Measurements from ENCODE around the gene TENM4.
"Not testable (repeated sequence)": the region's sequence is repeated elsewhere in the genome, so short reads cannot be mapped to it uniquely, and the experiment has no call there.

TENM4 gene

DNA sequence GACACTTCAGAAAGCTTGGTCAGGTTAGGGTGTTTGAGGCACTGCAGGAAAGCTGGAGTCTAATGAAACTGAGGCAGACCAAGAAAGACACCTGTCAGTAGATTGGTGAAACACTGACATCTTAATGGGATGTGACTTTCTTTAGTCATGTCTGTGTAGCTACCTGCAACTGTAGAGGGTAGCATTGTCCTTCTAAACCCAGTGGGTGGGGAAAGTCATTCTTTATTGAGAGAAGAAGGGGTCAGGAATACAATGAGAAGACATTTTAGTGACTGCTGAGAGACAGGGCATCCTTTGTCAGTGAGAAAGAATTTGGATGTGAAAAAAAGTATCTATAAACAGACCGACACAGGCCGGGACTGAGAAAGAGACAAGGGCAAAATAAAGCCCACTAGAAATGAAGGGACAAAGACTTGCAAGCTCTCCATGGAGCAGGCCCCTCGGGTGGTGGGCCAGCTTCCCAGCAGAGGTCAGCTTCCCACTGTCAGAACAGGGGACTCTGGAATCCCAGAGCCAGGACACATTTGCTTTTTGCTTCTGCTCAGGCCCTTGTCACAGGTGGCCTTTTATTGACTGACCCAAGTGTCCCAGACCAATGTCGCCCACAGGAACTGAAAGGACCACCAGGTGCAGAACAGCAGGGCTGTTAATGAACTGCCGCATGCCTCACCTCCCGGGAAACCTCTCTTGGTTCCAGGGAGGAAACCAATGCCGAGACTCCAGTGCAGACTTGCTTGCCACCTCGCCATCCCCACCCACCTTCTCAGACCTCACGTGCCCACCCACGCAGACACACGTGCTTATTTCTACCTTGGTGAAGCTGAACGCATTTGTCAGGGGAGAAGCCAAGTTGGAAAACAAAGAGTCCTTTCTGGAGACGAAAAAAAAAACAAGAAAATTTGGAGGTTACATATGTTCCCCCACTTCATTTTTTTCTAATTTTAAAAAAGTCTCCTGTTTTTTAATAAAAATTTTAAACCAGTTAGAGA is 212.8 kb downstream of the TENM4 start:
- TF ChIP-seq, protein P1, sequence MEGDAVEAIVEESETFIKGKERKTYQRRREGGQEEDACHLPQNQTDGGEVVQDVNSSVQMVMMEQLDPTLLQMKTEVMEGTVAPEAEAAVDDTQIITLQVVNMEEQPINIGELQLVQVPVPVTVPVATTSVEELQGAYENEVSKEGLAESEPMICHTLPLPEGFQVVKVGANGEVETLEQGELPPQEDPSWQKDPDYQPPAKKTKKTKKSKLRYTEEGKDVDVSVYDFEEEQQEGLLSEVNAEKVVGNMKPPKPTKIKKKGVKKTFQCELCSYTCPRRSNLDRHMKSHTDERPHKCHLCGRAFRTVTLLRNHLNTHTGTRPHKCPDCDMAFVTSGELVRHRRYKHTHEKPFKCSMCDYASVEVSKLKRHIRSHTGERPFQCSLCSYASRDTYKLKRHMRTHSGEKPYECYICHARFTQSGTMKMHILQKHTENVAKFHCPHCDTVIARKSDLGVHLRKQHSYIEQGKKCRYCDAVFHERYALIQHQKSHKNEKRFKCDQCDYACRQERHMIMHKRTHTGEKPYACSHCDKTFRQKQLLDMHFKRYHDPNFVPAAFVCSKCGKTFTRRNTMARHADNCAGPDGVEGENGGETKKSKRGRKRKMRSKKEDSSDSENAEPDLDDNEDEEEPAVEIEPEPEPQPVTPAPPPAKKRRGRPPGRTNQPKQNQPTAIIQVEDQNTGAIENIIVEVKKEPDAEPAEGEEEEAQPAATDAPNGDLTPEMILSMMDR (IDR thresholded peaks at IDR 0.05) = no peak
- H3K36me3 ChIP-seq = no peaks in the 10 kb centered on the region
- intact Hi-C loops (cut with DNase I; ENCODE audit: low total_unique reads) = no loop called here
- H3K27ac ChIP-seq = no peak overlapping the region
- no peaks in the 10 kb centered on the region for H3K4me1 ChIP-seq
- DNase-seq = no peak
- no peaks in the 10 kb centered on the region for H3K9me3 ChIP-seq
- no peak overlapping the region for H3K4me3 ChIP-seq
- H3K27me3 ChIP-seq = no peaks in the 10 kb centered on the region

DNA sequence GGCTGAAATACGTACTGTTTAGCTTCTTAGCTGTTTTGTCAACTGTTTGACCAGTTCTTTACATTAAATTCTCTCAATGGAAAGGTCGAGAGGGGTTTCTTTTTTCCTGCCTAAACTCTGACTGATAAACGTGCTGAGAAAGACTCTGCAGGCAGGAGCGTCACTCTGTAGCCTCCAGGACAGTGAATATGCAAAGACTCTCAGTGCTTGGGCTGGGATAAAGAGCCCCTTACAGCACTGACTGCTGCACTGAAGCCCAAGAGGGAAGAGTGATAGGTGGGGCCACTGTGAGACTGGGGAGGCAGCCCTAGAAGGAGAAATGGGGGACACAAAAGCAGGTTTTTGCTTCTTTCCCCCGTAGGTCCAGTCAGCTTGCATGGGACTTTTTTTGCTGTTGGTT is 213.5 kb downstream of the TENM4 start:
- Histone ChIP-seq H3K4me1 (no peaks in the 10 kb centered on the region), H3K27ac (no peak overlapping the region), H3K4me3 (no peak overlapping the region), H3K27me3 (no peaks in the 10 kb centered on the region), H3K9me3 (no peaks in the 10 kb centered on the region), H3K36me3 (no peaks in the 10 kb centered on the region)
- DNase-seq = no peak
- intact Hi-C loops (cut with DNase I; ENCODE audit: low total_unique reads) = no loop called here
- TF ChIP-seq, protein P1 (IDR thresholded peaks at IDR 0.05) = no peak

DNA sequence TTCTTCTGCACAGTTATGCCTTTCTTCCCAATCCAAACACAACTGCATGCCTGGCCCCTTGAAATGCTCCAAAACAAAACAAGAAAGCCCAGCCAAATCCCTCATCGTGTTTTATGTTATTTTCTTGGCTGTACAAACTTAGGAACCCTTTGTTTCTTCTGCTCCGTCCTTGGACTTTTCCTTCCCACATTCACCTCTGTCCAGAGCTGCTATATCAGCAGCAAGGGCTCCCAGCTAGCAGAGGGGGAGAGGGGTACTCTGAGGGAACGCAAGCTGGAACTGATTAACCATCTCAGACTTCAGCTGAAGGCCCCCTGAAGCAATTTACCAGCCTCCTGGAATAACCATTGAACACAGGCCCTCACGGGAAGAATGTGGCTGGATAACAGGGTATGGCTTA is 214.7 kb downstream of the TENM4 start:
- H3K36me3 ChIP-seq = no peaks in the 10 kb centered on the region
- H3K9me3 ChIP-seq = no peaks in the 10 kb centered on the region
- intact Hi-C loops (cut with DNase I; ENCODE audit: low total_unique reads) = no loop called here
- no peaks in the 10 kb centered on the region for H3K4me1 ChIP-seq
- TF ChIP-seq, protein P1 (IDR thresholded peaks at IDR 0.05) = no peak
- no peak overlapping the region for H3K4me3 ChIP-seq
- no peak for DNase-seq
- H3K27me3 ChIP-seq = no peaks in the 10 kb centered on the region
- no peak overlapping the region for H3K27ac ChIP-seq

DNA sequence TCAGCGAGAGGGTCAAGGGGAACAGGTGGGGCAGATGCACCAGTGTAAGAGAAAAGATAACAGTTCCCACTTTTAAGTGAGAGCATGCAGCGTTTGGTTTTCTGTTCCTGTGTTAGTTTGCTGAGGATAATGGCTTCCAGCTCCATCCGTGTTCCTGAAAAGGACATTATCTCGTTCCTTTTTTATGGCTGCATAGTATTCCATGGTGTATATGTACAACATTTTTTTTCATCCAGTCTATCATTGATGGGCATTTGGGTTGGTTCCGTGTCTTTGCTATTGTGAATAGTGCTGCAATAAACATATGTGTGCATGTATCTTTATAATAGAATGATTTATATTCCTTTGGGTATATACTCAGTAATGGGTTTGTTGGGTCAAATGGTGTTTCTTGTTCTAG is 218.7 kb downstream of the TENM4 start:
- H3K4me3 ChIP-seq; H3K27me3 ChIP-seq; H3K4me1 ChIP-seq; H3K36me3 ChIP-seq; H3K9me3 ChIP-seq; H3K27ac ChIP-seq; DNase-seq; intact Hi-C loops (cut with DNase I; ENCODE audit: low total_unique reads): not testable (repeated sequence)

DNA sequence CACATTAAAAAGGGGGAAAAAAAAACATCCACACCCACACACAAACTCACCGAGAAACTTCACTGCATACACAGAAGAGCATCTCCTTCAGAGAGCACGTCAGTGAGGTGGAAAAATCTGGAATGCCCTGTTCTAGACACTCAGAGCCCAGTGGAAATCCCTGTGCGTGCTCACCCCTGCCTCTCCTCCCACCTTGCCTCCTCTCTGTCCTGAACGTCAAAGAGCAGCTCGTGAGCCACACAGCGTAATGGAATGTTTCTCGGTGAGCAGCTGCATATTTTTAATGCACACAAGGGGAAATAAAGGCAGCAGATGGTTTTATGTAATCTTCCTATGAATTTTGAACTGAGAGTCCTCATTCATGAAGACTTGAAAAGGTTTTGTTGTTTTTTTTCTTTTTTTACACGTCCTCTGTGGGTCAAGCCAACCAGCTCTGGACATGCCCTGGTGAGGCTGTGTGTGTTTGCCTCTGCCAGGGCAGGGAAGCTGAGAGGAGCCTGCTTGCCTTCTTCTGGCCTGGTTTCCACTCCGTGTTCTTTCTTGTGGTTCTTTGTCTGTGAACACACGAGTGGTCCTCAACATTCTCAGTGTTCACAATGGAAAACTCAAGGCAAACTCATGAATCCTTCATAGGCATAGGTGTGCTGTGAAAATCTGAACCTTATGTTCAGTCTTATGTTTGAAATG is 219.2 kb downstream of the TENM4 start:
- TF ChIP-seq, protein P1 (IDR thresholded peaks at IDR 0.05) = no peak
- Histone ChIP-seq H3K27me3 (no peaks in the 10 kb centered on the region), H3K4me3 (no peak overlapping the region), H3K36me3 (no peaks in the 10 kb centered on the region), H3K9me3 (no peaks in the 10 kb centered on the region), H3K27ac (no peak overlapping the region), H3K4me1 (peaks cover 0 to 4% (median 0%) of the 10 kb centered on the region in 4 donors)
- intact Hi-C loops (cut with DNase I; ENCODE audit: low total_unique reads) = no loop called here
- DNase-seq = no peak

DNA sequence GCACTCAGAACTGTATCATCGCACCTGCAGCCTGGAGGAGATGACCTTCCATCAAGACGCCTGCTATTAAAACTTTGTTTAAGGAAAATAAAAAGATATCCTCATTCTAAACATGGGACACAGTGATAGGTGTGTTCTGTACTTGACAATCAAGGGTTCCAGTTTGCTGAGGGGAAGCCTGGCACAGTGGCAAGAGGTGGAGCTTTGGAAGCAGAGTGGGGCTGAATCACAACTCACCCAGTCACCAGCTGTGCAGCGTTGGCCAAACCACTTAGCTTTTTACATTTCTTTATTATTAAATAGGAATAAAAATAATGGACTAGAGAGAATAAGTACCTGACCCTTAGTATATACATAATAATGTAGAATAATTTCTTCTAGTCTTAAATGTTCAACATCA is 220.7 kb downstream of the TENM4 start:
- TF ChIP-seq, protein P1 (IDR thresholded peaks at IDR 0.05) = no peak
- Histone ChIP-seq H3K4me1 (peaks cover 0 to 4% (median 0%) of the 10 kb centered on the region in 4 donors), H3K4me3 (no peak overlapping the region), H3K27ac (no peak overlapping the region), H3K9me3 (no peaks in the 10 kb centered on the region), H3K36me3 (no peaks in the 10 kb centered on the region), H3K27me3 (no peaks in the 10 kb centered on the region)
- DNase-seq = no peak
- intact Hi-C loops (cut with DNase I; ENCODE audit: low total_unique reads) = no loop called here
